MM.1S (cell line): ENCODE data around the gene SYMPK.

Experiments
- DNase-seq: peaks from one replicate; pipeline ENCODE4 v3.0.0-alpha.2; 2015
- H2AFZ ChIP-seq: fragments of 300-600 bp; sonication (generic); 2 replicates; pipeline ENCODE4 v1.6.0; 2016; ENCODE audit warnings: antibody characterized with exemption, low read length
- H3F3A ChIP-seq: fragments of 300-600 bp; sonication (generic); 2 replicates; pipeline ENCODE4 v1.6.1; 2016; ENCODE audit warnings: mild to moderate bottlenecking, antibody characterized with exemption, low read length, moderate library complexity, mixed read lengths; ENCODE audit not compliant: insufficient read depth
- H3K27ac ChIP-seq: fragments of 300-600 bp; sonication (generic); 2 replicates; pipeline ENCODE4 v1.5.1; 2016; ENCODE audit warnings: mild to moderate bottlenecking, low read length
- H3K27me3 ChIP-seq: fragments of 300-600 bp; sonication (generic); replicated peaks from 2 replicates; pipeline ENCODE4 v1.6.0; 2016; ENCODE audit warnings: low read length; ENCODE audit not compliant: insufficient read depth
- H3K36me3 ChIP-seq: fragments of 300-600 bp; sonication (generic); replicated peaks from 2 replicates; pipeline ENCODE4 v1.6.1; 2016; ENCODE audit warnings: mild to moderate bottlenecking, low read length, mixed read lengths; ENCODE audit not compliant: insufficient read depth
- H3K4me1 ChIP-seq: fragments of 300-600 bp; sonication (generic); 2 replicates; pipeline ENCODE4 v1.6.1; 2016; ENCODE audit warnings: low read length, mixed read lengths
- H3K4me2 ChIP-seq: fragments of 300-600 bp; sonication (generic); 2 replicates; pipeline ENCODE4 v1.6.0; 2016; ENCODE audit warnings: low read depth, low read length
- H3K4me3 ChIP-seq: fragments of 300-600 bp; sonication (generic); 2 replicates; pipeline ENCODE4 v1.5.1; 2016; ENCODE audit warnings: low read length, mixed read lengths
- H3K79me2 ChIP-seq: fragments of 300-600 bp; sonication (generic); 2 replicates; pipeline ENCODE4 v1.6.1; 2016; ENCODE audit warnings: mixed run types, low read length, mixed read lengths
- H3K9ac ChIP-seq: fragments of 300-600 bp; sonication (generic); 2 replicates; pipeline ENCODE4 v1.6.1; 2016; ENCODE audit warnings: low read length, mixed read lengths
- H3K9me2 ChIP-seq: fragments of 300-600 bp; sonication (generic); replicated peaks from 2 replicates; pipeline ENCODE4 v1.6.1; 2016; ENCODE audit warnings: mild to moderate bottlenecking, low read length, mixed read lengths; ENCODE audit not compliant: insufficient read depth
- H3K9me3 ChIP-seq: fragments of 300-600 bp; sonication (generic); replicated peaks from 2 replicates; pipeline ENCODE4 v1.6.1; 2016; ENCODE audit warnings: mild to moderate bottlenecking, low read length, mixed read lengths; ENCODE audit not compliant: insufficient read depth
- H4K20me1 ChIP-seq: fragments of 300-600 bp; sonication (generic); 2 replicates; pipeline ENCODE4 v1.6.1; 2016; ENCODE audit warnings: mild to moderate bottlenecking, low read length, moderate library complexity, mixed read lengths; ENCODE audit not compliant: insufficient read depth
- EZH2 ChIP-seq: fragments of 300-600 bp; sonication (generic); optimal IDR thresholded peaks from 2 replicates; pipeline ENCODE3; 2017; ENCODE audit warnings: low read depth, mild to moderate bottlenecking, antibody characterized with exemption, low read length, mixed read lengths
- EZH2phosphoT487 ChIP-seq: fragments of 300-600 bp; sonication (generic); IDR thresholded peaks from 2 replicates; pipeline ENCODE4 v1.6.1; 2018; ENCODE audit warnings: antibody characterized with exemption, low read length
- TF ChIP-seq, protein P1 (sequence below): fragments of 300-600 bp; sonication (generic); IDR thresholded peaks from 2 replicates; pipeline ENCODE4 v1.5.1; 2016; ENCODE audit warnings: antibody characterized with exemption, low read length, mixed read lengths

The SYMPK gene

GRCh38 chr19:45876411-45877197 is 13.7 kb upstream of the SYMPK start:
- Histone ChIP-seq H2AFZ (no peak overlapping the region), H3K9me2 (no peaks in the 10 kb centered on the region), H3K27me3 (peaks cover 58% of the 10 kb centered on the region), H4K20me1 (no peaks in the 10 kb centered on the region), H3K9me3 (no peaks in the 10 kb centered on the region), H3K9ac (no peak overlapping the region), H3K4me2 (no peak overlapping the region), H3K4me1 (peaks cover 6% of the 10 kb centered on the region), H3K4me3 (no peak overlapping the region), H3K27ac (no peak overlapping the region), H3F3A (no peaks in the 10 kb centered on the region), H3K36me3 (no peaks in the 10 kb centered on the region), H3K79me2 (no peaks in the 10 kb centered on the region)
- no peak for DNase-seq
- no peak for TF ChIP-seq EZH2
- TF ChIP-seq, protein P1, sequence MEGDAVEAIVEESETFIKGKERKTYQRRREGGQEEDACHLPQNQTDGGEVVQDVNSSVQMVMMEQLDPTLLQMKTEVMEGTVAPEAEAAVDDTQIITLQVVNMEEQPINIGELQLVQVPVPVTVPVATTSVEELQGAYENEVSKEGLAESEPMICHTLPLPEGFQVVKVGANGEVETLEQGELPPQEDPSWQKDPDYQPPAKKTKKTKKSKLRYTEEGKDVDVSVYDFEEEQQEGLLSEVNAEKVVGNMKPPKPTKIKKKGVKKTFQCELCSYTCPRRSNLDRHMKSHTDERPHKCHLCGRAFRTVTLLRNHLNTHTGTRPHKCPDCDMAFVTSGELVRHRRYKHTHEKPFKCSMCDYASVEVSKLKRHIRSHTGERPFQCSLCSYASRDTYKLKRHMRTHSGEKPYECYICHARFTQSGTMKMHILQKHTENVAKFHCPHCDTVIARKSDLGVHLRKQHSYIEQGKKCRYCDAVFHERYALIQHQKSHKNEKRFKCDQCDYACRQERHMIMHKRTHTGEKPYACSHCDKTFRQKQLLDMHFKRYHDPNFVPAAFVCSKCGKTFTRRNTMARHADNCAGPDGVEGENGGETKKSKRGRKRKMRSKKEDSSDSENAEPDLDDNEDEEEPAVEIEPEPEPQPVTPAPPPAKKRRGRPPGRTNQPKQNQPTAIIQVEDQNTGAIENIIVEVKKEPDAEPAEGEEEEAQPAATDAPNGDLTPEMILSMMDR: no peak
- no peak for TF ChIP-seq EZH2phosphoT487

- H3F3A ChIP-seq: no peaks in the 10 kb centered on the region
- H3K9me2 ChIP-seq: no peaks in the 10 kb centered on the region
- no peaks in the 10 kb centered on the region for H4K20me1 ChIP-seq
- H3K79me2 ChIP-seq: no peaks in the 10 kb centered on the region
- H3K9me3 ChIP-seq: no peaks in the 10 kb centered on the region
- no peak overlapping the region for H2AFZ ChIP-seq
- no peak overlapping the region for H3K4me3 ChIP-seq
- H3K4me2 ChIP-seq: no peak overlapping the region
- no peak overlapping the region for H3K27ac ChIP-seq
- no peak for TF ChIP-seq EZH2phosphoT487
- TF ChIP-seq, protein P1: no peak
- no peak for TF ChIP-seq EZH2
- no peak for DNase-seq
- H3K36me3 ChIP-seq: no peaks in the 10 kb centered on the region
- no peak overlapping the region for H3K9ac ChIP-seq
- H3K27me3 ChIP-seq: peaks cover 64% of the 10 kb centered on the region
- peaks cover 1% of the 10 kb centered on the region; the same call in 1 of the 2 replicates for H3K4me1 ChIP-seq
Measured at GRCh38 chr19:45876161-45876410, 13.1 kb upstream of the SYMPK start.

- H3K9me3 ChIP-seq: no peaks in the 10 kb centered on the region
- no peaks in the 10 kb centered on the region for H3K4me1 ChIP-seq
- no peaks in the 10 kb centered on the region for H3K79me2 ChIP-seq
- H2AFZ ChIP-seq: no peak overlapping the region
- TF ChIP-seq EZH2phosphoT487: no peak
- TF ChIP-seq, protein P1: no peak
- no peak for TF ChIP-seq EZH2
- H3K9me2 ChIP-seq: no peaks in the 10 kb centered on the region
- H3K27me3 ChIP-seq: peaks cover 73% of the 10 kb centered on the region
- no peaks in the 10 kb centered on the region for H3K36me3 ChIP-seq
- H3K4me2 ChIP-seq: no peak overlapping the region
- no peak overlapping the region for H3K9ac ChIP-seq
- H3K27ac ChIP-seq: no peak overlapping the region
- DNase-seq: no peak
- H3F3A ChIP-seq: no peaks in the 10 kb centered on the region
- no peaks in the 10 kb centered on the region for H4K20me1 ChIP-seq
- no peak overlapping the region for H3K4me3 ChIP-seq
Measured at GRCh38 chr19:45874620-45874966, 11.6 kb upstream of the SYMPK start.
